ENCODE results near the gene DNAJC22. TPM values are rescaled to one million over a fixed set of nuclear protein-coding genes. Genes with fewer than 3 reads are reported as not detected.

The DNAJC22 gene
- total RNA-seq, 1 donor, result 1.1 TPM

- Histone ChIP-seq H3K27me3 (ENCODE audit: insufficient read depth, low read length) (peaks cover 60% of the 10 kb centered on the region), H3K4me1 (ENCODE audit: insufficient read depth, low read length) (peaks cover 36% of the 10 kb centered on the region), H3K4me3 (ENCODE audit: insufficient read depth, low read length) (peak overlapping the region; percentile 67), H2AFZ (ENCODE audit: low read length) (peak overlapping the region; percentile 70), H3K4me2 (ENCODE audit: insufficient read depth, low read length) (peak overlapping the region; percentile 89), H3K79me2 (ENCODE audit: insufficient read depth, low read length) (no peaks in the 10 kb centered on the region), H4K20me1 (ENCODE audit: insufficient read depth, low read length) (no peaks in the 10 kb centered on the region), H3K9me3 (ENCODE audit: low read depth, low read length) (no peaks in the 10 kb centered on the region), H3K27ac (ENCODE audit: low read depth, low read length) (no peak overlapping the region), H3K36me3 (ENCODE audit: insufficient read depth, low read length) (no peaks in the 10 kb centered on the region)
- peak; percentile 91 for DNase-seq (ENCODE audit: insufficient read length, low spot score, missing footprints)
- TF ChIP-seq, protein P1, sequence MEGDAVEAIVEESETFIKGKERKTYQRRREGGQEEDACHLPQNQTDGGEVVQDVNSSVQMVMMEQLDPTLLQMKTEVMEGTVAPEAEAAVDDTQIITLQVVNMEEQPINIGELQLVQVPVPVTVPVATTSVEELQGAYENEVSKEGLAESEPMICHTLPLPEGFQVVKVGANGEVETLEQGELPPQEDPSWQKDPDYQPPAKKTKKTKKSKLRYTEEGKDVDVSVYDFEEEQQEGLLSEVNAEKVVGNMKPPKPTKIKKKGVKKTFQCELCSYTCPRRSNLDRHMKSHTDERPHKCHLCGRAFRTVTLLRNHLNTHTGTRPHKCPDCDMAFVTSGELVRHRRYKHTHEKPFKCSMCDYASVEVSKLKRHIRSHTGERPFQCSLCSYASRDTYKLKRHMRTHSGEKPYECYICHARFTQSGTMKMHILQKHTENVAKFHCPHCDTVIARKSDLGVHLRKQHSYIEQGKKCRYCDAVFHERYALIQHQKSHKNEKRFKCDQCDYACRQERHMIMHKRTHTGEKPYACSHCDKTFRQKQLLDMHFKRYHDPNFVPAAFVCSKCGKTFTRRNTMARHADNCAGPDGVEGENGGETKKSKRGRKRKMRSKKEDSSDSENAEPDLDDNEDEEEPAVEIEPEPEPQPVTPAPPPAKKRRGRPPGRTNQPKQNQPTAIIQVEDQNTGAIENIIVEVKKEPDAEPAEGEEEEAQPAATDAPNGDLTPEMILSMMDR (IDR thresholded peaks at IDR 0.05; ENCODE audit: extremely low read depth, low read depth, low read length), result no peak
Observed at GRCh38 chr12:49345051-49345824, 1.4 kb upstream of the DNAJC22 start.

DNA sequence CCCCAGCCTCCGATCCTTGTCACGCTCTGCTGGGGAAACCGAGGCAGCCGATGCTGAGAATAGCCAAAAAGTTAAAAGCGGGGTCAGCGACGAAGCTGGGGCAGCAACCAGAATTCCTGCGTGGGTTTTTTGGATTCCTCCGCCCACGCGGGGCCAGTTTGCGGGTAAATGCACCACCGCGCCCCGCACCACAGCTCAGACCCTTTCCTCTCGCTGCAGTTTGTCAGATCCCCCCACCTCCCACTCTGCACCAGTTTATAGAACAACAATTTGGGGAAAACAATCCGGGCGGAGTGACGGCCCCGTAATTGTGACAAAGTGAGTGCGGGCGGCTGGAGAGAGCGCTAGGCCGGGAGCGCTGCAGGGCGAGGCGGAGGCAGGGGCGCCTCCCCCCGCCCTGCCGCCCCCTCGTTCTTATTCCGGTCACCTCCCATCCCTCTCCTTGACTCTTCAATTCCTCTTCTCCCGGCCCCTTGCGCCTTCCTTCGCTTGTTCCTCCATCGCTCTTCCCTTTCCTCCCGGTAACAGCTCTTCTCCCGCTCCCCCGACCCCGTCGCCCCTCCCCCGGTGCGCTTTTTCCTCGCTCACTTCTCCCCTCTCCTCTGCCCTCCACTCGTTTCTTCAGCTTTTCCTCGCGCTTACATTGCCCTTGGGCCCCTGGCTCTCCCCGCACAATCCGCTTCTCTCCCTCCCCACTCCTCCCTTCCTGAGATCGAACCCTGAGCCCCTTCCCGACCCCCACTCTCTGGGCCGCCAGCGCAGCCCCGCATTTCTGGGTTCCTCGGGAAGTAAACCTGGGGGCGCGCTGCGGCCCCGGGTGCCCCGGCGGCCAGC is 646 bp upstream of the DNAJC22 start:
- Histone ChIP-seq H3K4me2 (ENCODE audit: insufficient read depth, low read length) (peak overlapping the region; percentile 89), H3K27me3 (ENCODE audit: insufficient read depth, low read length) (peaks cover 53% of the 10 kb centered on the region), H3K4me3 (ENCODE audit: insufficient read depth, low read length) (peak overlapping the region; percentile 67), H3K36me3 (ENCODE audit: insufficient read depth, low read length) (no peaks in the 10 kb centered on the region), H3K9me3 (ENCODE audit: low read depth, low read length) (no peaks in the 10 kb centered on the region), H3K27ac (ENCODE audit: low read depth, low read length) (no peak overlapping the region), H4K20me1 (ENCODE audit: insufficient read depth, low read length) (no peaks in the 10 kb centered on the region), H3K79me2 (ENCODE audit: insufficient read depth, low read length) (no peaks in the 10 kb centered on the region), H3K4me1 (ENCODE audit: insufficient read depth, low read length) (peaks cover 36% of the 10 kb centered on the region), H2AFZ (ENCODE audit: low read length) (peak overlapping the region; percentile 70)
- TF ChIP-seq, protein P1 (IDR thresholded peaks at IDR 0.05; ENCODE audit: extremely low read depth, low read depth, low read length), result no peak
- DNase-seq (ENCODE audit: insufficient read length, low spot score, missing footprints), result peak; percentile 92

- peak overlapping the region; percentile 67 for H3K4me3 ChIP-seq (ENCODE audit: insufficient read depth, low read length)
- no peaks in the 10 kb centered on the region for H3K9me3 ChIP-seq (ENCODE audit: low read depth, low read length)
- DNase-seq (ENCODE audit: insufficient read length, low spot score, missing footprints), result peak; percentile 100
- peaks cover 38% of the 10 kb centered on the region for H3K27me3 ChIP-seq (ENCODE audit: insufficient read depth, low read length)
- no peak overlapping the region for H3K27ac ChIP-seq (ENCODE audit: low read depth, low read length)
- peak overlapping the region; percentile 86 for H2AFZ ChIP-seq (ENCODE audit: low read length)
- no peaks in the 10 kb centered on the region for H4K20me1 ChIP-seq (ENCODE audit: insufficient read depth, low read length)
- peaks cover 32% of the 10 kb centered on the region for H3K4me1 ChIP-seq (ENCODE audit: insufficient read depth, low read length)
- H3K79me2 ChIP-seq (ENCODE audit: insufficient read depth, low read length), result no peaks in the 10 kb centered on the region
- H3K4me2 ChIP-seq (ENCODE audit: insufficient read depth, low read length), result peak overlapping the region; percentile 89
- TF ChIP-seq, protein P1 (IDR thresholded peaks at IDR 0.05; ENCODE audit: extremely low read depth, low read depth, low read length), result peak; percentile 86
- H3K36me3 ChIP-seq (ENCODE audit: insufficient read depth, low read length), result no peaks in the 10 kb centered on the region
Observed at GRCh38 chr12:49347311-49348193, 864 bp downstream of the DNAJC22 start.

Data from osteoblast (primary cell).